Measurements from ENCODE around the gene VASH2.
"Not testable (repeated sequence)": the region's sequence is repeated elsewhere in the genome, so short reads cannot be mapped to it uniquely, and the experiment has no call there.

VASH2 gene

DNA sequence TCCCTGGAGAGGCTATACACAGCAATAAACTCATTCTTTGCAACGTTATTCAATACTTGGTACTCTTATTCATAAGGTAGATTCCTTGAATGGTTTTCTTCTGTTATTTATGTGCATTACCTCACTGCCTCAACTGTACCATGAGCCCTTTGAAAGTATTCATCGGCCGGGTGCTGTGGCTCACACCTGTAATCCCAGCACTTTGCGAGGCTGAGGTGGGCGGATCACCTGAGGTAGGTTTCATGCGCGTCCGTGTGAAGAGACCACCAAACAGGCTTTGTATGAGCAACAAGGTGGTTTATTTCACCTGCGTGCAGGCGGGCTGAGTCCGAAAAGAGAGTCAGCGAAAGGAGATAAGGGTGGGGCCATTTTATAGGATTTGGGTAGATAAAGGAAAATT is 42.3 kb upstream of the VASH2 start:
- not testable (repeated sequence) for H2BK12ac ChIP-seq (ENCODE audit: low read length in 2 of 2); H3K23ac ChIP-seq (ENCODE audit: low read length in 2 of 2); H3K79me1 ChIP-seq (replicated peaks; ENCODE audit: low read length, poor library complexity, severe bottlenecking); H2BK15ac ChIP-seq (ENCODE audit: low read depth, poor library complexity, severe bottlenecking); H3K18ac ChIP-seq (ENCODE audit: low read depth in 1 of 2, low read length in 2 of 2); H3K27me3 ChIP-seq (ENCODE audit: control insufficient read depth in 1 of 2, insufficient read depth in 1 of 2, low read length in 2 of 2); H3K36me3 ChIP-seq (ENCODE audit: control insufficient read depth in 1 of 2, insufficient read depth in 2 of 2, low read depth in 1 of 2, low read length in 2 of 2); H2BK5ac ChIP-seq (ENCODE audit: low read depth, low read length, poor library complexity, severe bottlenecking); H3K4ac ChIP-seq (ENCODE audit: low read depth in 1 of 2, low read length in 2 of 2); H3K14ac ChIP-seq (ENCODE audit: low read length in 2 of 2); H3K27ac ChIP-seq (ENCODE audit: low read length, poor library complexity, severe bottlenecking); H3K4me1 ChIP-seq (ENCODE audit: control insufficient read depth, insufficient read depth, low read depth, low read length); H3K4me2 ChIP-seq (ENCODE audit: low read length, poor library complexity, severe bottlenecking); H2BK120ac ChIP-seq (ENCODE audit: low read depth, low read length); DNase-seq; H3K9ac ChIP-seq (ENCODE audit: low read length); H2AFZ ChIP-seq (ENCODE audit: low read depth, low read length); H4K8ac ChIP-seq (ENCODE audit: low read length); H2AK5ac ChIP-seq (ENCODE audit: low read length, severe bottlenecking); H3K4me3 ChIP-seq (ENCODE audit: insufficient read depth in 1 of 2, low read depth in 1 of 2, low read length in 2 of 2); H4K91ac ChIP-seq (ENCODE audit: low read length)
- 39% methylated on average over 11 of the region's 12 CpGs for WGBS
- peaks cover 12% of the 10 kb centered on the region for H3K9me3 ChIP-seq (ENCODE audit: control insufficient read depth, low read length)

DNA sequence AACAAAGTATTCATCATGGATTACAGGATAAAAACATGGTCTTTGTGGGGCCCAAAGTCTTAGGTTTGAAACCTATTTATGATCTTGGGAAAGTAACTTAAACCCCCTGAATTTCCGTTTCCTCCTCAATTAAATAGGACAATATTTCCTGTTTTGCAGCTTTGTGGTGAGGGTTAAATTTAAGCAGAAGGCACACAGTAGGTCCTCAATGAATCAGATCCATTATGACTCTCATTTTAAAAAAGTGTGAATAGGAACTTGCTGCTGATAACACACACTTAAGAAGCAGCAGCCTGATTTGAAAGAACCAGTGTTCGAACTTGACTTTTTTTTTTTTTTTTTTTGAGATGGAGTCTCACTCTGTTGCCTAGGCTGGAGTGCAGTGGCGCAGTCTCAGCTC is 41.4 kb upstream of the VASH2 start:
- Histone ChIP-seq H4K8ac (ENCODE audit: low read length) (no peak overlapping the region), H2BK120ac (ENCODE audit: low read depth, low read length) (no peak overlapping the region), H3K79me1 (replicated peaks; ENCODE audit: low read length, poor library complexity, severe bottlenecking) (no peaks in the 10 kb centered on the region), H3K27me3 (ENCODE audit: control insufficient read depth in 1 of 2, insufficient read depth in 1 of 2, low read length in 2 of 2) (no peaks in the 10 kb centered on the region), H4K91ac (ENCODE audit: low read length) (no peak overlapping the region), H2BK5ac (ENCODE audit: low read depth, low read length, poor library complexity, severe bottlenecking) (no peak overlapping the region), H3K9ac (ENCODE audit: low read length) (no peak overlapping the region), H3K4me1 (ENCODE audit: control insufficient read depth, insufficient read depth, low read depth, low read length) (no peaks in the 10 kb centered on the region), H2BK12ac (ENCODE audit: low read length in 2 of 2) (no peak overlapping the region), H3K18ac (ENCODE audit: low read depth in 1 of 2, low read length in 2 of 2) (no peak overlapping the region), H3K4me2 (ENCODE audit: low read length, poor library complexity, severe bottlenecking) (no peak overlapping the region), H2AFZ (ENCODE audit: low read depth, low read length) (no peak overlapping the region), H3K9me3 (ENCODE audit: control insufficient read depth, low read length) (peaks cover 12% of the 10 kb centered on the region), H3K27ac (ENCODE audit: low read length, poor library complexity, severe bottlenecking) (no peak overlapping the region), H2BK15ac (ENCODE audit: low read depth, poor library complexity, severe bottlenecking) (no peak overlapping the region), H3K4ac (ENCODE audit: low read depth in 1 of 2, low read length in 2 of 2) (no peak overlapping the region), H3K14ac (ENCODE audit: low read length in 2 of 2) (no peak overlapping the region), H3K23ac (ENCODE audit: low read length in 2 of 2) (no peak overlapping the region), H3K36me3 (ENCODE audit: control insufficient read depth in 1 of 2, insufficient read depth in 2 of 2, low read depth in 1 of 2, low read length in 2 of 2) (no peaks in the 10 kb centered on the region), H3K4me3 (ENCODE audit: insufficient read depth in 1 of 2, low read depth in 1 of 2, low read length in 2 of 2) (no peak overlapping the region), H2AK5ac (ENCODE audit: low read length, severe bottlenecking) (no peak overlapping the region)
- WGBS = 0% methylated on average over 1 of the region's 3 CpGs
- DNase-seq = no peak

DNA sequence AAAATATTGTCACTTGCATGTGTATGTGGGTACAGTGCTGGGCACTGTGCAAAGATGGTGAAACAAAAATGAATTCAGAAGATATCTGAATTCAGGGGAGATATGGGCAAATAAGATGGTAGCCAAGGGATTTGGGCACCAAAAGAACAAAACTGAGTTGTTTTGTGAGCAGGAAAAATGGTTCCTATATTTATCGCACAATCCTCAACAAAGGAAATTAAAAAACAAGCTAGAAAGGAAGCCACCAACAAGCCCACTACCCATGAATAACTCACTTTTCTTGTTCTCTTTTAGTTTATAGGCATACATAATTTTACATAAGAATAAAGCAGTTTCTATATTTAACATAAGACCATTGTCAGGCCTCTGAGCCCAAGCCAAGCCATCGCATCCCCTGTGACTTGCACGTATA is 40.7 kb upstream of the VASH2 start:
- Histone ChIP-seq H3K23ac (ENCODE audit: low read length in 2 of 2) (no peak overlapping the region), H3K27me3 (ENCODE audit: control insufficient read depth in 1 of 2, insufficient read depth in 1 of 2, low read length in 2 of 2) (no peaks in the 10 kb centered on the region), H2BK120ac (ENCODE audit: low read depth, low read length) (no peak overlapping the region), H3K18ac (ENCODE audit: low read depth in 1 of 2, low read length in 2 of 2) (no peak overlapping the region), H2AK5ac (ENCODE audit: low read length, severe bottlenecking) (no peak overlapping the region), H2BK12ac (ENCODE audit: low read length in 2 of 2) (no peak overlapping the region), H4K8ac (ENCODE audit: low read length) (no peak overlapping the region), H3K27ac (ENCODE audit: low read length, poor library complexity, severe bottlenecking) (no peak overlapping the region), H2BK5ac (ENCODE audit: low read depth, low read length, poor library complexity, severe bottlenecking) (no peak overlapping the region), H3K9me3 (ENCODE audit: control insufficient read depth, low read length) (peaks cover 12% of the 10 kb centered on the region), H2BK15ac (ENCODE audit: low read depth, poor library complexity, severe bottlenecking) (no peak overlapping the region), H3K14ac (ENCODE audit: low read length in 2 of 2) (no peak overlapping the region), H2AFZ (ENCODE audit: low read depth, low read length) (no peak overlapping the region), H3K36me3 (ENCODE audit: control insufficient read depth in 1 of 2, insufficient read depth in 2 of 2, low read depth in 1 of 2, low read length in 2 of 2) (no peaks in the 10 kb centered on the region), H3K79me1 (replicated peaks; ENCODE audit: low read length, poor library complexity, severe bottlenecking) (no peaks in the 10 kb centered on the region), H3K9ac (ENCODE audit: low read length) (no peak overlapping the region), H3K4me3 (ENCODE audit: insufficient read depth in 1 of 2, low read depth in 1 of 2, low read length in 2 of 2) (no peak overlapping the region), H3K4me2 (ENCODE audit: low read length, poor library complexity, severe bottlenecking) (no peak overlapping the region), H3K4me1 (ENCODE audit: control insufficient read depth, insufficient read depth, low read depth, low read length) (no peaks in the 10 kb centered on the region), H4K91ac (ENCODE audit: low read length) (no peak overlapping the region), H3K4ac (ENCODE audit: low read depth in 1 of 2, low read length in 2 of 2) (no peak overlapping the region)
- WGBS = 74% methylated on average over 2 of the region's 3 CpGs
- no peak for DNase-seq

DNA sequence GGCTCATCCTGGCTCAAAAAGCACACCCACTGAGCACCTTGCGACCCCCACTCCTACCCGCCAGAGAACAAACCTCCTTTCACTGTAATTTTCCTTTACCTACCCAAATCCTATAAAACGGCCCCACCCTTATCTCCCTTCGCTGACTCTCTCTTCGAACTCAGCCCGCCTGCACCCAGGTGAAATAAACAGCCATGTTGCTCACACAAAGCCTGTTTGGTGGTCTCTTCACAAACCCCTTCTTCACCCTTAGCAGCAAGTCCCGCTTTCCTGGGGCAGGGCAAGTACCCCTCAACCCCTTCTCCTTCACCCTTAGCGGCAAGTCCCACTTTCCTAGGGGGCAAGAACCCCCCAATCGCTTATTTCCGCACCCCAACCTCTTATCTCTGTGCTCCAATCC is 40.1 kb upstream of the VASH2 start:
- H2BK12ac ChIP-seq (ENCODE audit: low read length in 2 of 2); H3K23ac ChIP-seq (ENCODE audit: low read length in 2 of 2); H3K4ac ChIP-seq (ENCODE audit: low read depth in 1 of 2, low read length in 2 of 2); H4K8ac ChIP-seq (ENCODE audit: low read length); H3K9ac ChIP-seq (ENCODE audit: low read length); H3K18ac ChIP-seq (ENCODE audit: low read depth in 1 of 2, low read length in 2 of 2); H3K4me2 ChIP-seq (ENCODE audit: low read length, poor library complexity, severe bottlenecking); H4K91ac ChIP-seq (ENCODE audit: low read length); H2BK120ac ChIP-seq (ENCODE audit: low read depth, low read length); H3K4me3 ChIP-seq (ENCODE audit: insufficient read depth in 1 of 2, low read depth in 1 of 2, low read length in 2 of 2); H3K79me1 ChIP-seq (replicated peaks; ENCODE audit: low read length, poor library complexity, severe bottlenecking); H3K14ac ChIP-seq (ENCODE audit: low read length in 2 of 2); H2AFZ ChIP-seq (ENCODE audit: low read depth, low read length); H3K4me1 ChIP-seq (ENCODE audit: control insufficient read depth, insufficient read depth, low read depth, low read length); H3K9me3 ChIP-seq (ENCODE audit: control insufficient read depth, low read length); H2AK5ac ChIP-seq (ENCODE audit: low read length, severe bottlenecking); H3K36me3 ChIP-seq (ENCODE audit: control insufficient read depth in 1 of 2, insufficient read depth in 2 of 2, low read depth in 1 of 2, low read length in 2 of 2); DNase-seq; H2BK5ac ChIP-seq (ENCODE audit: low read depth, low read length, poor library complexity, severe bottlenecking); H2BK15ac ChIP-seq (ENCODE audit: low read depth, poor library complexity, severe bottlenecking); H3K27ac ChIP-seq (ENCODE audit: low read length, poor library complexity, severe bottlenecking); H3K27me3 ChIP-seq (ENCODE audit: control insufficient read depth in 1 of 2, insufficient read depth in 1 of 2, low read length in 2 of 2): not testable (repeated sequence)
- WGBS = 27% methylated on average over 9 of the region's 10 CpGs

All from mesenchymal stem cell (in vitro differentiated cells and primary cell).